ENCODE data around the gene NECTIN3.

GRCh38 chr3:111081008-111081545 is 9.5 kb downstream of the NECTIN3 start:
- TF ChIP-seq CTCF (conservative IDR thresholded peaks at IDR 0.05; ENCODE audit: low read length) = no peak
- no peak for TF ChIP-seq EZH2phosphoT487 (IDR thresholded peaks at IDR 0.05; ENCODE audit: borderline replicate concordance, low read depth, low read length)
